MG63 (cell line): ENCODE results near the gene AHDC1. TPM values are rescaled to one million over a fixed set of nuclear protein-coding genes. Genes with fewer than 3 reads are reported as not detected.
"Not testable (repeated sequence)": the region's sequence is repeated elsewhere in the genome, so short reads cannot be mapped to it uniquely, and the experiment has no call there.

Experiments
- DNase-seq: peaks from one replicate; pipeline ENCODE4 v3.0.0-alpha.2; 2020
- H3K27me3 ChIP-seq: fragments of 250-450 bp; sonication (Bioruptor Pico); 2 replicates; pipeline ENCODE4 v1.5.1; 2020; ENCODE audit warnings: mild to moderate bottlenecking, moderate library complexity
- H3K36me3 ChIP-seq: fragments of 250-450 bp; sonication (Bioruptor Pico); 2 replicates; pipeline ENCODE4 v1.5.1; 2020; ENCODE audit warnings: mild to moderate bottlenecking, moderate library complexity
- H3K4me3 ChIP-seq: fragments of 250-450 bp; sonication (Bioruptor Pico); 2 replicates; pipeline ENCODE4 v1.5.1; 2020; ENCODE audit warnings: mild to moderate bottlenecking, moderate library complexity
- H3K9me3 ChIP-seq: fragments of 250-450 bp; sonication (Bioruptor Pico); 2 replicates; pipeline ENCODE4 v1.5.1; 2020; ENCODE audit warnings: mild to moderate bottlenecking, moderate library complexity
- total RNA-seq: library from RNA; depleted of rRNA; stranded (reverse); fragments of >200 nt; shearing (Covaris generic); gene quantifications from 2 replicates; pipeline ENCODE4 v1.2.3, GENCODE V29; 2014; ENCODE audit warnings: low replicate concordance

The AHDC1 gene
- total RNA-seq, 1 experiment from 2014 or later = 10.4 TPM

DNA sequence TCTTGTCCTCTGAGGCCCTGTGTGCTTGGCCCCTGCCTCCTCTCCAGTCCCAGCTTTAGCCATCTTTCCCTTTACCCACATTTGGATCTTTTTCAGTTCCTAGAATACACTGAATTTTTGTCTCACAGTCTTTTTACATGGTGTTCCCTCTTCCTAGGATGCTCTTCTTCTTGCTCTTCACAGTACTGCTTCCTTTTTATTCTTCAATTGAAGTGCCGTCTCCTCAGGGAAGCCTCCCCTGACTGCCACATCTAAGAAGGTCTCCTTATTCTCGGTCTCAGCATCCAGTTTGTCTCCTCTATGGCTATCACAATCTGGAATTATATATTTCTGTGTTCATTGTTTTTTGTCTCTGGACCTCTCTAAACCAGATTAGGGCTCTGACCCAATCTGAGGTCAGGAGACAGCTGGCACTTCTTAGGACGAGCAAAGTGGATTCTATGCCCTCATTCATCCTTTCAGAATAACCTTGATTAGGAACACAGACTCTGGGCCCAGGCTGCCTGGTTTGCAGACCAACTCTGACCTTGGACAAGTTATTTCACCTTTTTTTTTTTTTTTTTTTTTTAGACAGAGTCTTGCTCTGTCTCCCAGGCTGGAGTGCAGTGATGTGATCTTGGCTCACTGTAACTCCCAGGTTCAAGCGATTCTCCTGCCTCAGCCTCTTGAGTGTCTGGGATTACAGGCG is 34.2 kb upstream of the AHDC1 start:
- Histone ChIP-seq H3K36me3 (no peaks in the 10 kb centered on the region), H3K27me3 (no peaks in the 10 kb centered on the region), H3K9me3 (no peaks in the 10 kb centered on the region), H3K4me3 (no peak overlapping the region)
- DNase-seq = no peak

- DNase-seq = no peak
- Histone ChIP-seq H3K9me3 (no peaks in the 10 kb centered on the region), H3K4me3 (no peak overlapping the region), H3K36me3 (no peaks in the 10 kb centered on the region), H3K27me3 (no peaks in the 10 kb centered on the region)
Measured at GRCh38 chr1:27635396-27636142, 31.6 kb upstream of the AHDC1 start.

GRCh38 chr1:27634985-27635367 is 31.0 kb upstream of the AHDC1 start, which contains the start of gene FGR:
TSS of gene FGR (minus strand) at chr1:27635185. CDS start at chr1:27623916, 11,269 bp downstream.
- Histone ChIP-seq H3K9me3 (no peaks in the 10 kb centered on the region), H3K27me3 (no peaks in the 10 kb centered on the region), H3K36me3 (no peaks in the 10 kb centered on the region), H3K4me3 (no peak within 1 kb of the TSS)
- DNase-seq = no peak

GRCh38 chr1:27634177-27634984 is 30.4 kb upstream of the AHDC1 start:
- H3K36me3 ChIP-seq = no peaks in the 10 kb centered on the region
- no peak for DNase-seq
- no peak overlapping the region for H3K4me3 ChIP-seq
- no peaks in the 10 kb centered on the region for H3K27me3 ChIP-seq
- H3K9me3 ChIP-seq = no peaks in the 10 kb centered on the region

GRCh38 chr1:27633640-27634176 is 29.8 kb upstream of the AHDC1 start:
- DNase-seq = no peak
- Histone ChIP-seq H3K27me3 (no peaks in the 10 kb centered on the region), H3K36me3 (no peaks in the 10 kb centered on the region), H3K4me3 (no peak overlapping the region), H3K9me3 (no peaks in the 10 kb centered on the region)

DNA sequence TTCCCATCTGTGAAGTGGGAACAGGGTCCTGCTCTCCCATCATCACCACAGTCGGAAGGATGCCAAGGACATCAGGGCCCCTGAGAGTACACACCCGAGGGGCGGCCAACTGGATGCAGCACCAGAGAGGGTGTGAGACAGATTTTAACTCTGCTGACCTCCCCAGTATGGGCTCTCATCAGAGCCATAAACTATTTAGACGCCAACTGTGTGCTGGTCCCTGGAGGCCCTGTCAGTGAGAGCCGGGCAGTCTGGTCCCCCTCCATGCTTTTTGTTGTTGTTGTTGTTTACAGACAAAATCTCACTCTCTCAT is 29.3 kb upstream of the AHDC1 start:
- Histone ChIP-seq H3K9me3 (no peaks in the 10 kb centered on the region), H3K36me3 (no peaks in the 10 kb centered on the region), H3K27me3 (no peaks in the 10 kb centered on the region), H3K4me3 (no peak overlapping the region)
- DNase-seq = no peak

- Histone ChIP-seq H3K9me3 (no peaks in the 10 kb centered on the region), H3K27me3 (no peaks in the 10 kb centered on the region), H3K36me3 (no peaks in the 10 kb centered on the region), H3K4me3 (no peak overlapping the region)
- DNase-seq = no peak
Measured at GRCh38 chr1:27632387-27633297, 28.7 kb upstream of the AHDC1 start.

DNA sequence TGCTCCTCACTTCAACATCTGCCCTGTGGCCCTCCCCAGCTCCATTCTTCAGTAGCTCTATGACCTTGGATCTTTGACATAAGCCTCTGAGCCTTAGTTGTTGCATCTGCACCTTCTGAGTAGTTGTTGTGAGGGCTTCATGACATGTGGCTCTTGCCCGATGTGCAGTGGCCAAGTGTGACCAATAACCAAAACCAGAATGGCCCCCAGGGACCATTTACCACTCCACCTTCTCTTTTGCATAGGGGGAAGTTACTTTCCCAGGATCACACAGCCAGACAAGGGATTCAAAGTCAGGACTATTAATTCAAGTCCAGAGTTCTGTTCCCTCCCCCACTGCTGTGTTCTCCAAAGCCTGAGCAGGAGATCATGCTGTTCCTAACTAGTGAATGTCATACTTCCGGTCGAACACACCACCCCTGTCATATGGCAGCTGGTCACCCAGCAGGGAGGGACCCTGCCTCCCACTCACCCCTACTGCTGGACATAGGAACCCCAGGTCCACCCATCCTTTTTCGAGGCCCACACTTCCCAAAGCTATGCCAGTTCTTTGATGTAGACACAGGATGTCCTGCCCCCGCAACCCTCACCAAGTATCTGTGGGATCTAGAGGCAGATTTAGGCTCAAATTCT is 27.0 kb upstream of the AHDC1 start:
- Histone ChIP-seq H3K9me3 (no peaks in the 10 kb centered on the region), H3K27me3 (no peaks in the 10 kb centered on the region), H3K4me3 (no peak overlapping the region), H3K36me3 (no peaks in the 10 kb centered on the region)
- DNase-seq = no peak

- DNase-seq = no peak
- no peaks in the 10 kb centered on the region for H3K27me3 ChIP-seq
- no peaks in the 10 kb centered on the region for H3K9me3 ChIP-seq
- no peaks in the 10 kb centered on the region for H3K36me3 ChIP-seq
- no peak overlapping the region for H3K4me3 ChIP-seq
Measured at GRCh38 chr1:27628712-27629111, 24.8 kb upstream of the AHDC1 start.

DNA sequence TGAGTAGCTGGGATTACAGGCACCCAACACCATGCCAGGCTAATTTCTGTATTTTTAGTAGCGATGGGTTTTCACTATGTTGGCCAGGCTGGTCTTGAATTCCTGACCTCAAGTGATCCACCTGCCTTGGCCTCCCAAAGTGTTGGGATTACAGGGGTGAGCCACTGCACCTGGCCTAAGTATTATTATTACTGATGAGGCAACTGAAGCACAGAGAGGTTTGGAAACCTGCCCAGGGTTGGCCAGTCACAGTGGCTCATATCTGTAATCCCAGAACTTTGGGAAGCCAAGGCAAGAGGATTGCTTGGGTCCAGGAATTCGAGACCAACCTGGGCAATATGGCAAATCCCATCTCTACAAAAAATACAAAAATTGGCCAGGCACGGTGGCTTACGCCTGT is 23.8 kb upstream of the AHDC1 start:
- not testable (repeated sequence) for DNase-seq, H3K36me3 ChIP-seq, H3K27me3 ChIP-seq, H3K9me3 ChIP-seq, H3K4me3 ChIP-seq

DNA sequence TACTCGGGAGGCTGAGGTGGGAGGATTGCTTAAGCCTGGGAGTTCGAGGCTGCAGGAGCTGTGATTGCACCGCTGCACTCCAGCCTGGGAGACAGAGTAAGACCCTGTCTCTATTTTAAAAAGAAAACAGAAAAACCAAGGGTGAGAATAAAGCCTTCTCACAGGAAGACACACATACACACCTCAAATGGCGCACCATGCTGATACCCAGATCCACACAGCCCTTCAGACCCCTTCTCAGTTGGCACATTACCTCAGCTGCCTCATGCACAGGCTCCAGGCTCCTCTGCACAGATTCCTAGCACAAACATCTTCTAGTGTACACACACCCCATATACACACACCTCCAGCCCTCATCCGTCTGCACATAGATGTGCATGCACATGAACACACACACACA is 23.1 kb upstream of the AHDC1 start:
- Histone ChIP-seq H3K9me3 (no peaks in the 10 kb centered on the region), H3K27me3 (no peaks in the 10 kb centered on the region), H3K36me3 (no peaks in the 10 kb centered on the region), H3K4me3 (no peak overlapping the region)
- DNase-seq = no peak

DNA sequence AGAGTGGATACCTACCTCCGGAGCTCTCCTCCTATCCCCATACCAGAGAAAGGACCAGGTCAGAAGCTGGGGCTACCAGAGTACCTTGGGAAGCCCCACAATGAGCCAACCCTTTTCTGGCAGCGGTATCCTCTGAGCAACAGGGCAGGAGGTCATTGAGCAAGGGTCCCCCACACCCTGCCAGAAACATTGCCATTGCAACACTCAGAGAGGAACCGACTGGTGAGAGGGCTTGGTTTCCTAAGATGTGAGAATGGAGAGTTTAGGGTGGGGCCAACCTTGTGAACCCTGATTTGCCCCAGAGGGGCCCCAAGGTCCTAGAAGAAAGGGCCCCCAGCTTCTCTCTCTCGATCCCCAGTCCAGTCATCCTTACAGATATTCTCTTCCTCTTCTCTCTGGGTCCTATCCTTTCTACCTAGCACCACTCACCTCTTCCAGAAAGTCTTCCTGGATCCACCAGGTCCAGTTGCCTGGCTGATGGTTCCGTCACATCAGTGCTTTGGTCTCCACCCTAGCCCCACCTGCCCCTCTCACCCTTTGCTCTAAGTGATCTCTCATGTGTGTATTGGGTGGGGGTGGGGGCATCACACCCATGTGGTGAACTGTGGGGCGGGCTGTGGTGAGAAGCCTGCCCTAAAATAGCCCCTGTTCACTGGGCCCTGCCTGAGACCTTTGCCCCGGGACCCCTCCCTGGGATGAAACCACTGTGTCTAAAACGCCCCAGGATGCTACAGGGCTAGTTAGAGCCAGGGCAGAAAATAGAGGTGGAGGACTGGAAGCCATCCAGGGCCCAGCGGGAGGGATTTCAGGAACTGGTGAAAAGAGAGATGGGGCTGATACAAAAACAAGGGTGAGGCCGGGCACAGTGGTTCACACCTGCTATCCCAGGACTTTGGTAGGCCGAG is 22.3 kb upstream of the AHDC1 start:
- Histone ChIP-seq H3K4me3 (no peak overlapping the region), H3K27me3 (no peaks in the 10 kb centered on the region), H3K9me3 (no peaks in the 10 kb centered on the region), H3K36me3 (no peaks in the 10 kb centered on the region)
- no peak for DNase-seq

DNA sequence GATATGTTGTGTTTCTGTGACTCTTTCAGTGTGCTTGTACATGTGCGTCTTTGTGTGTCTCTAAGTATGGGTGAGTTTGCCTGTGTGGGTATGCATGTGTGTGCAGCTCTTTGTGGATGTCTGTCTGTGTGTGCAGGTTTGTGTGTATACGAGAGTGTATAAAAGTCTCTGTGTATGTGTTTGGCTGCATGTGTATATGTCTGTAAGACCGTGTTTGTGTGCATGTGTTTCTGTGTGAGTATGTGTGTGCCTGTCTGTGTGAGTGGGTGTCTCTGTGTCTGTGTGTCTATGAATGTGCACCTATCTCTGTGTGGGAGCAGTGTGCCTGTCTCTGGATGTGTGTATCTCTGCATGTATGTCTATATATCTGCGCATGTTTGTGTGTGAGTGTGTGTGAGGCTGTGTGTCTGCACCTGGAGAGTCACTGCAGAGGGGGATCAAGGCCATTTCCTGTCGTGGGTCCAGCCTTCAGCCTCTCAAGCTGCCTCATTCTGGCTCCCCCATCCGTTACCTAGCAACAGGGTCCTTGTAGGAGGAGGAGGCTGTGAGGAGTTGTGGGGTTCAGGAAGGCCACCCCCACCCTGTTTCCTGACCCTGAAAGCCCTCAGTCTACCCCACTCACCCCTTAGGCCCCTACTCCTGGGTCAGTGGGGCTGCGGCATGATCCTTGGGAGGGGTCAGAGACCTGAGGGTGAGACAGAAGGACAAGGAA is 20.7 kb upstream of the AHDC1 start:
- no peak for DNase-seq
- Histone ChIP-seq H3K36me3 (no peaks in the 10 kb centered on the region), H3K9me3 (no peaks in the 10 kb centered on the region), H3K27me3 (no peaks in the 10 kb centered on the region), H3K4me3 (no peak overlapping the region)

GRCh38 chr1:27623327-27624212 is 19.6 kb upstream of the AHDC1 start:
- Histone ChIP-seq H3K9me3 (no peaks in the 10 kb centered on the region), H3K27me3 (no peaks in the 10 kb centered on the region), H3K36me3 (no peaks in the 10 kb centered on the region), H3K4me3 (no peak overlapping the region)
- DNase-seq = no peak
